ENCODE measurements around the gene MYD88. TPM values are rescaled to one million over a fixed set of nuclear protein-coding genes. Genes with fewer than 3 reads are reported as not detected.

MYD88 gene
- total RNA-seq, 1 experiment from 2014 or later, result 32.7 TPM

DNA sequence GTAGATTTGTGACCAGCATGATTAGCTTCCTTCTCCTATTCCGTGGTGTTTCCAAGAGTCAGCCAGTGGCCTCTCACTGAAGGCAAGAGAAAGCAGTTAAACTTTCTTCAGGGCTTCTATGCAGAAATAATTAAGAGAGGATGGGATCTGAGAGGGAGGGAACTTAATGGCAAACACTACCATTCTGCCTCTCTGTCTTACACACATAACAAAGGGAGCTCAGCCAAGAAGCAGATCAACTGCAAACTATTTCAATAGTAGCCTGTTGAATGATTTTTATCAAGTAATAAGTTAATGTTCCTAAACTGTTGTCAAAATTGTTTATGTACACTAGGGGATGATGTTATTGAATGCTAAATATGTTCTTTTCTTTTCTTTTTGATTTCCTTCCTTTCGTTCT is 38.7 kb downstream of the MYD88 start:
- H3K9me3 ChIP-seq (ENCODE audit: control insufficient read depth, insufficient read depth, low read depth, low read length), result no peaks in the 10 kb centered on the region
- TF ChIP-seq, protein P1, sequence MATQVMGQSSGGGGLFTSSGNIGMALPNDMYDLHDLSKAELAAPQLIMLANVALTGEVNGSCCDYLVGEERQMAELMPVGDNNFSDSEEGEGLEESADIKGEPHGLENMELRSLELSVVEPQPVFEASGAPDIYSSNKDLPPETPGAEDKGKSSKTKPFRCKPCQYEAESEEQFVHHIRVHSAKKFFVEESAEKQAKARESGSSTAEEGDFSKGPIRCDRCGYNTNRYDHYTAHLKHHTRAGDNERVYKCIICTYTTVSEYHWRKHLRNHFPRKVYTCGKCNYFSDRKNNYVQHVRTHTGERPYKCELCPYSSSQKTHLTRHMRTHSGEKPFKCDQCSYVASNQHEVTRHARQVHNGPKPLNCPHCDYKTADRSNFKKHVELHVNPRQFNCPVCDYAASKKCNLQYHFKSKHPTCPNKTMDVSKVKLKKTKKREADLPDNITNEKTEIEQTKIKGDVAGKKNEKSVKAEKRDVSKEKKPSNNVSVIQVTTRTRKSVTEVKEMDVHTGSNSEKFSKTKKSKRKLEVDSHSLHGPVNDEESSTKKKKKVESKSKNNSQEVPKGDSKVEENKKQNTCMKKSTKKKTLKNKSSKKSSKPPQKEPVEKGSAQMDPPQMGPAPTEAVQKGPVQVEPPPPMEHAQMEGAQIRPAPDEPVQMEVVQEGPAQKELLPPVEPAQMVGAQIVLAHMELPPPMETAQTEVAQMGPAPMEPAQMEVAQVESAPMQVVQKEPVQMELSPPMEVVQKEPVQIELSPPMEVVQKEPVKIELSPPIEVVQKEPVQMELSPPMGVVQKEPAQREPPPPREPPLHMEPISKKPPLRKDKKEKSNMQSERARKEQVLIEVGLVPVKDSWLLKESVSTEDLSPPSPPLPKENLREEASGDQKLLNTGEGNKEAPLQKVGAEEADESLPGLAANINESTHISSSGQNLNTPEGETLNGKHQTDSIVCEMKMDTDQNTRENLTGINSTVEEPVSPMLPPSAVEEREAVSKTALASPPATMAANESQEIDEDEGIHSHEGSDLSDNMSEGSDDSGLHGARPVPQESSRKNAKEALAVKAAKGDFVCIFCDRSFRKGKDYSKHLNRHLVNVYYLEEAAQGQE (IDR thresholded peaks at IDR 0.05; ENCODE audit: insufficient read depth in 1 of 2, low read depth in 2 of 2, low read length in 1 of 2), result no peak
- no peak for TF ChIP-seq SIN3A (IDR thresholded peaks at IDR 0.05; ENCODE audit: borderline replicate concordance, insufficient read depth, low read depth, low read length)
- TF ChIP-seq TCF7L2 (IDR thresholded peaks at IDR 0.05; ENCODE audit: low read depth, low read length), result no peak
- TF ChIP-seq POLR2AphosphoS5 (IDR thresholded peaks at IDR 0.05; ENCODE audit: low read depth, low read length), result no peak
- H3K36me3 ChIP-seq (ENCODE audit: control insufficient read depth, insufficient read depth, low read length), result no peaks in the 10 kb centered on the region
- BruUV-seq (replicated peaks), result no TSS peak
- no peak overlapping the region for H3K27ac ChIP-seq (ENCODE audit: low read length)
- H3K4me3 ChIP-seq (ENCODE audit: low read depth in 2 of 2, low read length in 2 of 2), result no peak overlapping the region
- H3K27me3 ChIP-seq (ENCODE audit: control insufficient read depth, insufficient read depth, low read length), result no peaks in the 10 kb centered on the region
- CTCF ChIA-PET, result interaction anchor here (0.6 kb wide), 1 partner anchor 14 kb away, joined by 3 read pairs; no protein-coding TSS in a partner anchor
- intact Hi-C loops (cut with micrococcal nuclease; ENCODE audit: unreplicated experiment), result no loop called here
- no peak for DNase-seq (ENCODE audit: low read depth, low spot score)
- no peak for ATAC-seq
- in situ Hi-C loops (cut with HindIII; ENCODE audit: low pct_unique_long_range_greater_than_20kb, low sequenced_read_pairs), result no loop called here
- POLR2A ChIA-PET, result no interaction called here
- H3K4me1 ChIP-seq (ENCODE audit: control insufficient read depth, insufficient read depth, low read length), result peaks cover 8% of the 10 kb centered on the region

DNA sequence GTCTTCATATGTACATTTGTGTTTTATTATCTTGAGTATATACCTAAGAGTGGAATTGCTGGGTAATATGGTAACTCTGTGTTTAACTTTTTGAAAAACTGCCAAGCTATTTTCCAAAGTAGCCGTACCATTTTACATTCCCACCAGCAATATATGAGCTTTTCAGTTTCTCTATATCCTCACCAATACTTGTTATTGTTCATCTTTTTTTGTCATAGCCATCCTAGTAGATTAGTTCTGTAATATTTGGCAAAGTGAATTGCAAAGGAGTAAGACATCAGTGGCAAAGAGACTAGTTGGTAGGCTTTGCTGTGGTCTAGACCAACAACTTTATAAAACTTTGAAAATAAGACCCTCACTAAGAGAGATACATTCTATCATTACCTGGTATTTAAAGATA is 48.3 kb downstream of the MYD88 start:
- POLR2A ChIA-PET, result no interaction called here
- in situ Hi-C loops (cut with HindIII; ENCODE audit: low pct_unique_long_range_greater_than_20kb, low sequenced_read_pairs), result no loop called here
- Histone ChIP-seq H3K4me3 (ENCODE audit: low read depth in 2 of 2, low read length in 2 of 2) (no peak overlapping the region), H3K4me1 (ENCODE audit: control insufficient read depth, insufficient read depth, low read length) (no peaks in the 10 kb centered on the region), H3K27ac (ENCODE audit: low read length) (no peak overlapping the region), H3K9me3 (ENCODE audit: control insufficient read depth, insufficient read depth, low read depth, low read length) (no peaks in the 10 kb centered on the region), H3K36me3 (ENCODE audit: control insufficient read depth, insufficient read depth, low read length) (peaks cover 2% of the 10 kb centered on the region), H3K27me3 (ENCODE audit: control insufficient read depth, insufficient read depth, low read length) (no peaks in the 10 kb centered on the region)
- no peak for ATAC-seq
- TF ChIP-seq POLR2AphosphoS5 (IDR thresholded peaks at IDR 0.05; ENCODE audit: low read depth, low read length) (no peak), SIN3A (IDR thresholded peaks at IDR 0.05; ENCODE audit: borderline replicate concordance, insufficient read depth, low read depth, low read length) (no peak), TCF7L2 (IDR thresholded peaks at IDR 0.05; ENCODE audit: low read depth, low read length) (no peak)
- TF ChIP-seq, protein P1 (IDR thresholded peaks at IDR 0.05; ENCODE audit: insufficient read depth in 1 of 2, low read depth in 2 of 2, low read length in 1 of 2), result no peak
- TF ChIP-seq, protein P2, sequence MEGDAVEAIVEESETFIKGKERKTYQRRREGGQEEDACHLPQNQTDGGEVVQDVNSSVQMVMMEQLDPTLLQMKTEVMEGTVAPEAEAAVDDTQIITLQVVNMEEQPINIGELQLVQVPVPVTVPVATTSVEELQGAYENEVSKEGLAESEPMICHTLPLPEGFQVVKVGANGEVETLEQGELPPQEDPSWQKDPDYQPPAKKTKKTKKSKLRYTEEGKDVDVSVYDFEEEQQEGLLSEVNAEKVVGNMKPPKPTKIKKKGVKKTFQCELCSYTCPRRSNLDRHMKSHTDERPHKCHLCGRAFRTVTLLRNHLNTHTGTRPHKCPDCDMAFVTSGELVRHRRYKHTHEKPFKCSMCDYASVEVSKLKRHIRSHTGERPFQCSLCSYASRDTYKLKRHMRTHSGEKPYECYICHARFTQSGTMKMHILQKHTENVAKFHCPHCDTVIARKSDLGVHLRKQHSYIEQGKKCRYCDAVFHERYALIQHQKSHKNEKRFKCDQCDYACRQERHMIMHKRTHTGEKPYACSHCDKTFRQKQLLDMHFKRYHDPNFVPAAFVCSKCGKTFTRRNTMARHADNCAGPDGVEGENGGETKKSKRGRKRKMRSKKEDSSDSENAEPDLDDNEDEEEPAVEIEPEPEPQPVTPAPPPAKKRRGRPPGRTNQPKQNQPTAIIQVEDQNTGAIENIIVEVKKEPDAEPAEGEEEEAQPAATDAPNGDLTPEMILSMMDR (IDR thresholded peaks at IDR 0.05), result no peak
- CTCF ChIA-PET, result interaction anchor here (0.5 kb wide), 1 partner anchor 20 kb away, joined by 4 read pairs; no protein-coding TSS in a partner anchor
- no TSS peak for BruUV-seq (replicated peaks)
- intact Hi-C loops (cut with micrococcal nuclease; ENCODE audit: unreplicated experiment), result no loop called here
- no peak for DNase-seq (ENCODE audit: low read depth, low spot score)
